ENCODE measurements around the gene NOL9. TPM values are rescaled to one million over a fixed set of nuclear protein-coding genes. Genes with fewer than 3 reads are reported as not detected.

NOL9 gene
- total RNA-seq, 4 donors from 2014 or later, result 18.2 to 45.2 (median 24.7) TPM

- TF ChIP-seq CTCF (IDR thresholded peaks at IDR 0.05), result no peak
- ATAC-seq (ENCODE audit: low FRiP score) (no peak), DNase-seq (ENCODE audit: low spot score) (no peak)
Observed at GRCh38 chr1:6511561-6512244, 42.6 kb downstream of the NOL9 start.

- DNase-seq (ENCODE audit: low spot score) (no peak), ATAC-seq (ENCODE audit: low FRiP score) (no peak)
- no peak for TF ChIP-seq CTCF (IDR thresholded peaks at IDR 0.05)
Observed at GRCh38 chr1:6511056-6511455, 43.3 kb downstream of the NOL9 start.

- no peak for TF ChIP-seq CTCF (IDR thresholded peaks at IDR 0.05)
- DNase-seq (ENCODE audit: low spot score) (no peak), ATAC-seq (ENCODE audit: low FRiP score) (no peak)
Observed at GRCh38 chr1:6510493-6510892, 43.8 kb downstream of the NOL9 start.

GRCh38 chr1:6509919-6510291 lies 44.4 kb downstream of the NOL9 start:
- ATAC-seq (ENCODE audit: low FRiP score), result no peak

GRCh38 chr1:6509220-6509918 lies 44.9 kb downstream of the NOL9 start:
- DNase-seq (ENCODE audit: low spot score) (no peak), ATAC-seq (ENCODE audit: low FRiP score) (no peak)
- no peak for TF ChIP-seq CTCF (IDR thresholded peaks at IDR 0.05)

More at GRCh38 chr1:6509919-6510291, 44.4 kb downstream of the NOL9 start:
- DNase-seq (ENCODE audit: low spot score), result no peak
- no peak for TF ChIP-seq CTCF (IDR thresholded peaks at IDR 0.05)

- DNase-seq (ENCODE audit: low spot score) (no peak), ATAC-seq (ENCODE audit: low FRiP score) (no peak)
- no peak for TF ChIP-seq CTCF (IDR thresholded peaks at IDR 0.05)
Observed at GRCh38 chr1:6508816-6509189, 45.5 kb downstream of the NOL9 start.

Measured in omental fat pad (tissue), 4 donors.